Loucy (cell line): ENCODE measurements around the gene ZNF609.
"Not testable (repeated sequence)": the region's sequence is repeated elsewhere in the genome, so short reads cannot be mapped to it uniquely, and the experiment has no call there.

Experiments used
- H2AFZ ChIP-seq: fragments of 200-600 bp; sonication (generic); 2 replicates; pipeline ENCODE4 v1.6.0; 2016; ENCODE audit warnings: antibody characterized with exemption, mild to moderate bottlenecking, low read length, moderate library complexity
- H3F3A ChIP-seq: fragments of 200-600 bp; 2 replicates; pipeline ENCODE4 v1.6.0; 2016; ENCODE audit warnings: antibody characterized with exemption, low read depth, mild to moderate bottlenecking
- H3K27me3 ChIP-seq: fragments of 200-600 bp; sonication (generic); 2 replicates; pipeline ENCODE4 v1.6.1; 2014; ENCODE audit warnings: low read length, mild to moderate bottlenecking; ENCODE audit not compliant: insufficient read depth, poor library complexity, severe bottlenecking
- H3K36me3 ChIP-seq: fragments of 200-600 bp; sonication (generic); 2 replicates; pipeline ENCODE4 v1.6.1; 2016; ENCODE audit warnings: low read length; ENCODE audit not compliant: insufficient read depth
- H3K4me1 ChIP-seq: fragments of 200-600 bp; sonication (generic); 2 replicates; pipeline ENCODE4 v1.5.1; 2014; ENCODE audit warnings: low read length, mild to moderate bottlenecking; ENCODE audit not compliant: insufficient read depth, poor library complexity, severe bottlenecking
- H3K4me2 ChIP-seq: fragments of 200-600 bp; sonication (generic); 2 replicates; pipeline ENCODE4 v1.6.0; 2014; ENCODE audit warnings: antibody characterized with exemption, low read length, low read depth, mild to moderate bottlenecking; ENCODE audit not compliant: poor library complexity, severe bottlenecking
- H3K4me3 ChIP-seq: fragments of 200-600 bp; sonication (generic); 2 replicates; pipeline ENCODE4 v1.5.1; 2014; ENCODE audit warnings: low read length, mild to moderate bottlenecking, mixed read lengths; ENCODE audit not compliant: poor library complexity, severe bottlenecking
- H3K79me2 ChIP-seq: fragments of 200-600 bp; sonication (generic); 2 replicates; pipeline ENCODE4 v1.6.1; 2014; ENCODE audit warnings: low read length; ENCODE audit not compliant: insufficient read depth
- H3K9ac ChIP-seq: fragments of 200-600 bp; sonication (generic); 2 replicates; pipeline ENCODE4 v1.6.0; 2014; ENCODE audit warnings: mild to moderate bottlenecking, low read depth, low read length, moderate library complexity; ENCODE audit not compliant: poor library complexity, severe bottlenecking
- H3K9me2 ChIP-seq: fragments of 200-600 bp; sonication (generic); replicated peaks from 2 replicates; pipeline ENCODE4 v1.6.1; 2016; ENCODE audit warnings: low read depth, low read length, mixed read lengths
- H3K9me3 ChIP-seq: fragments of 200-600 bp; sonication (generic); 2 replicates; pipeline ENCODE4 v1.6.1; 2014; ENCODE audit warnings: mild to moderate bottlenecking, antibody characterized with exemption, low read length, low read depth; ENCODE audit not compliant: insufficient read depth
- H4K20me1 ChIP-seq: fragments of 200-600 bp; sonication (generic); 2 replicates; pipeline ENCODE4 v1.6.0; 2014; ENCODE audit warnings: antibody characterized with exemption, low read length, mild to moderate bottlenecking; ENCODE audit not compliant: insufficient read depth, poor library complexity, severe bottlenecking
- EZH2phosphoT487 ChIP-seq: fragments of 200-600 bp; IDR thresholded peaks from 2 replicates; pipeline ENCODE4 v1.6.1; 2018; ENCODE audit warnings: antibody characterized with exemption, mild to moderate bottlenecking, moderate library complexity, borderline replicate concordance
- TF ChIP-seq, protein P1 (sequence below): fragments of 200-600 bp; sonication (generic); conservative IDR thresholded peaks from 2 replicates; pipeline ENCODE4 v1.5.1; 2014; ENCODE audit warnings: mild to moderate bottlenecking, antibody characterized with exemption, low read length

ZNF609 gene

DNA sequence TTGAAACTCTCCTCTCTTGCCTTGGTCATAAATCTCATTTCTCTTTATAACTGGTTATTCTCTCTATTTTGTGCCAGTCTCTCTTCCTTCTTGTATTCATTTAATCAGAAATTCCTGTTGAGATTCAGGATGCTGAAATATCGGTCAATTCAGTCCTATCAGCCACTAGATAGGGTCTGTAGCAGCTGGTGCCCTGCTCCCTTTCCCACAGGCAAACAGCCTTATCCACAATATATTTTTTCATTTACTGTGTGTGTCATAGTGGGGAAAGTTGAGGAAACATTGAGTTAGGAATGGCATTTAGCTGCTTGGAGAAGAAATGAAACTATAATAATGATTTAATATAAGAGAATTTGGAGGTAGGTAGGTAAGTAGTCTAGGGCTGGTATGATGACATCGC, 168.7 kb downstream of the ZNF609 start:
- peaks cover 4% of the 10 kb centered on the region; the same call in 1 of the 2 replicates for H3F3A ChIP-seq
- H3K4me2 ChIP-seq: no peak overlapping the region
- peaks cover 19% of the 10 kb centered on the region for H3K4me1 ChIP-seq
- no peaks in the 10 kb centered on the region for H3K9me3 ChIP-seq
- no peaks in the 10 kb centered on the region for H3K27me3 ChIP-seq
- no peaks in the 10 kb centered on the region for H3K9me2 ChIP-seq
- H3K36me3 ChIP-seq: peaks cover 20% of the 10 kb centered on the region
- no peak overlapping the region for H2AFZ ChIP-seq
- peaks cover 12% of the 10 kb centered on the region for H4K20me1 ChIP-seq
- H3K4me3 ChIP-seq: no peak overlapping the region
- peaks cover 72% of the 10 kb centered on the region for H3K79me2 ChIP-seq
- TF ChIP-seq, protein P1, sequence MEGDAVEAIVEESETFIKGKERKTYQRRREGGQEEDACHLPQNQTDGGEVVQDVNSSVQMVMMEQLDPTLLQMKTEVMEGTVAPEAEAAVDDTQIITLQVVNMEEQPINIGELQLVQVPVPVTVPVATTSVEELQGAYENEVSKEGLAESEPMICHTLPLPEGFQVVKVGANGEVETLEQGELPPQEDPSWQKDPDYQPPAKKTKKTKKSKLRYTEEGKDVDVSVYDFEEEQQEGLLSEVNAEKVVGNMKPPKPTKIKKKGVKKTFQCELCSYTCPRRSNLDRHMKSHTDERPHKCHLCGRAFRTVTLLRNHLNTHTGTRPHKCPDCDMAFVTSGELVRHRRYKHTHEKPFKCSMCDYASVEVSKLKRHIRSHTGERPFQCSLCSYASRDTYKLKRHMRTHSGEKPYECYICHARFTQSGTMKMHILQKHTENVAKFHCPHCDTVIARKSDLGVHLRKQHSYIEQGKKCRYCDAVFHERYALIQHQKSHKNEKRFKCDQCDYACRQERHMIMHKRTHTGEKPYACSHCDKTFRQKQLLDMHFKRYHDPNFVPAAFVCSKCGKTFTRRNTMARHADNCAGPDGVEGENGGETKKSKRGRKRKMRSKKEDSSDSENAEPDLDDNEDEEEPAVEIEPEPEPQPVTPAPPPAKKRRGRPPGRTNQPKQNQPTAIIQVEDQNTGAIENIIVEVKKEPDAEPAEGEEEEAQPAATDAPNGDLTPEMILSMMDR: no peak
- TF ChIP-seq EZH2phosphoT487: no peak
- H3K9ac ChIP-seq: no peak overlapping the region

DNA sequence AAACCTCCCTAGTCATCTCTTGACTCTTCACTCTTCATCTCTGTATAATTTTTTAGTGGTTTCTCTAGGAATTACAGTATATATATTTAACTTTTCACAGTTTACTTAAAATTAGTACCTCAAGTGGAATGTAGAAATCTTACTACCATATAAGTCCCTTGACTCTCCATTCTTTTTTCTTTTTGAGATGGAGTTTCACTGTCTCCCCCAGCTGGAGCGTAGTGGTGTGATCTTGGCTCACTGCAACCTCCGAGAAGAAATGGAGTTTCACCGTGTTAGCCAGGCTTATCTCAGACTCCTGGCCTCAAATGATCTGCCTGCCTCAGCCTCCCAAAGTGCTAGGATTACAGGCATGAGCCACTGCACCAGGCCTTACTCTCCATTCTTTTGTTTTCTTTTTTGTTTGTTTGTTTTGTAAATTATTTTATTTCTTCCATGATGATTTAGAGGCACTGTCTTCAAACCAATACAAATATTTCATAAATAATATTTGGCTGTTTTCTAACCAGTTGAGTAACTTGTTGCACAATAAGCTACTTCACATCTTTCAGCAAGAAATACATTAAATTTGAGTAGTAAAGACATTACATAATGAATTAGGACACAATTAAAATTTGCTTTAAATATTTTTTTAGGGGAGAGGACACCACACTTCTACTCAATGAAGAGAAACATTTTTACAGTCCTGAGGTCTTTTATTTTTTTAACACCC, 170.2 kb downstream of the ZNF609 start:
- Histone ChIP-seq H2AFZ (no peak overlapping the region), H3K4me2 (no peak overlapping the region), H3K9ac (no peak overlapping the region), H3F3A (no peaks in the 10 kb centered on the region), H4K20me1 (peaks cover 9% of the 10 kb centered on the region), H3K79me2 (peaks cover 72% of the 10 kb centered on the region), H3K36me3 (peaks cover 20% of the 10 kb centered on the region), H3K9me3 (no peaks in the 10 kb centered on the region), H3K4me3 (no peak overlapping the region), H3K4me1 (peaks cover 23% of the 10 kb centered on the region), H3K9me2 (no peaks in the 10 kb centered on the region), H3K27me3 (no peaks in the 10 kb centered on the region)
- TF ChIP-seq EZH2phosphoT487: no peak
- TF ChIP-seq, protein P1: no peak

DNA sequence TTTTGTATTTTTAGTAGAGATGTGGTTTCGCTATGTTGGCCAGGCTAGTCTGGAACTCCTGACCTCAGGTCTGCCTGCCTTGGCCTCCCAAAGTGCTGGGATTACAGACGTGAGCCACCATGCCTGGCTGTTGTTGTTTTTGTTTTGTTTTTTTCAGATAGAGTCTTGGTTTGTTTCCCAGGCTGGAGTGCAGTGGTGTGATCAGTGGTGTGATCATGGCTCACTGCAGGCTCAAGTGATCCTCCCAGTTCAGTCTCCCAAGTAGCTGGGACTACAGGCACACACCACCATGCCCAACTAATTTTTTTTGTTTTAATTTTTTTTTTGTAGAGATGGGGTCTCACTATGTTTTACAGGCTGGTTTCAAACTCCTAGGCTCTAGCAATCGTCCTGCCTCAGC, 172.3 kb downstream of the ZNF609 start:
- H3F3A ChIP-seq, H3K27me3 ChIP-seq, H3K9me2 ChIP-seq, H4K20me1 ChIP-seq, H3K4me3 ChIP-seq, H3K9me3 ChIP-seq, H3K9ac ChIP-seq, H3K4me2 ChIP-seq, H2AFZ ChIP-seq: not testable (repeated sequence)
- peaks cover 32% of the 10 kb centered on the region for H3K4me1 ChIP-seq
- H3K79me2 ChIP-seq: peaks cover 75% of the 10 kb centered on the region
- H3K36me3 ChIP-seq: peaks cover 22% of the 10 kb centered on the region

DNA sequence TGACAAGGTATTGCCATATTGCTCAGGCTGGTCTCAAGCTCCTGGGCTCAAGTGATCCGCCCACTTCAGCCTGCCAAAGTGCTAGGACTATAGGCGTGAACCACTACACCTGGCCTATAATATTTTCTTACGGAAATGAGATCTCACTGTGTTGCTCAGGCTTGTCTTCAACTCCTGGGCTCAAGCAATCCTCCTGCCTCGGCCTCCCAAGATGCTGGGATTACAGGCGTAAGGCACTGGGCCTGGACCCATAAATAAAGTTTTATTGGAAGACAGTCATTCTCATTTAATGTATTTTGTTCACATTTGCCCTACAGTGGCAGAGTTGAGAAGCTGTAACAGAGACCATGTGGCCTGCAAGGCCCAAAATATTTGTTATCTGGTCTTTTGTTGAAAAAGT, 173.0 kb downstream of the ZNF609 start:
- no peaks in the 10 kb centered on the region for H3F3A ChIP-seq
- H3K9ac ChIP-seq: no peak overlapping the region
- H3K9me3 ChIP-seq: peaks cover 4% of the 10 kb centered on the region; the same call in 1 of the 2 replicates
- H4K20me1 ChIP-seq: peaks cover 9% of the 10 kb centered on the region
- peaks cover 35% of the 10 kb centered on the region for H3K4me1 ChIP-seq
- no peak overlapping the region for H2AFZ ChIP-seq
- H3K4me3 ChIP-seq: no peak overlapping the region
- H3K4me2 ChIP-seq: peak overlapping the region; percentile 79
- no peaks in the 10 kb centered on the region for H3K27me3 ChIP-seq
- H3K79me2 ChIP-seq: peaks cover 73% of the 10 kb centered on the region
- H3K9me2 ChIP-seq: no peaks in the 10 kb centered on the region
- peaks cover 25% of the 10 kb centered on the region for H3K36me3 ChIP-seq
- TF ChIP-seq, protein P1: no peak
- TF ChIP-seq EZH2phosphoT487: no peak
